GM12878 (cell line): ENCODE results near the gene SEPHS1. TPM values are rescaled to one million over a fixed set of nuclear protein-coding genes. Genes with fewer than 3 reads are reported as not detected.

Experiments used
- CEBPZ ChIP-seq: fragments of 150-350 bp; IDR thresholded peaks from 2 replicates; pipeline ENCODE4 v1.6.1; 2016; ENCODE audit warnings: low read depth, low read length
- CTCF ChIP-seq, 3 experiments: IDR thresholded peaks in 2 of 3; conservative IDR thresholded peaks in 1 of 3; 2 replicates each; pipeline ENCODE4 v1.5.1; 2011; ENCODE audit warnings: low read depth in 3 of 3, low read length in 3 of 3, mild to moderate bottlenecking in 3 of 3, control low read depth in 2 of 3, moderate library complexity in 2 of 3, inconsistent platforms in 1 of 3, mixed read lengths in 1 of 3; ENCODE audit not compliant: control insufficient read depth in 2 of 3, insufficient read depth in 1 of 3; ENCODE audit errors: extremely low read depth in 1 of 3
- HCFC1 ChIP-seq: fragments of 150-350 bp; IDR thresholded peaks from 2 replicates; pipeline ENCODE4 v1.6.1; 2014; ENCODE audit warnings: low read length
- HDAC6 ChIP-seq: fragments of 200-600 bp; sonication (generic); IDR thresholded peaks from one replicate; pipeline ENCODE4 v1.8.0; 2017; ENCODE audit warnings: antibody characterized with exemption; ENCODE audit not compliant: unreplicated experiment
- HDGF ChIP-seq: fragments of 450-650 bp; IDR thresholded peaks from 2 replicates; pipeline ENCODE4 v1.6.1; 2016; ENCODE audit warnings: antibody characterized with exemption
- IKZF1 ChIP-seq: fragments of 450-650 bp; conservative IDR thresholded peaks from 2 replicates; pipeline ENCODE4 v1.6.1; 2017; ENCODE audit warnings: antibody characterized with exemption, mild to moderate bottlenecking
- JUNB ChIP-seq: IDR thresholded peaks from 2 replicates; pipeline ENCODE4 v1.6.1; 2016; ENCODE audit warnings: antibody characterized with exemption, mild to moderate bottlenecking
- MTA3 ChIP-seq: IDR thresholded peaks from 2 replicates; pipeline ENCODE4 v1.6.1; 2012; ENCODE audit warnings: low read length, inconsistent platforms, borderline replicate concordance
- SMAD1 ChIP-seq: fragments of 450-650 bp; IDR thresholded peaks from 2 replicates; pipeline ENCODE4 v1.6.1; 2018; ENCODE audit warnings: mild to moderate bottlenecking, low read depth; ENCODE audit not compliant: partially characterized antibody
- TCF7 ChIP-seq: IDR thresholded peaks from 2 replicates; pipeline ENCODE4 v1.6.1; 2014; ENCODE audit warnings: antibody characterized with exemption, borderline replicate concordance
- YBX1 ChIP-seq: fragments of 450-650 bp; IDR thresholded peaks from 2 replicates; pipeline ENCODE4 v1.6.1; 2016; ENCODE audit warnings: antibody characterized with exemption
- ZBTB33 ChIP-seq: fragments of 450-650 bp; IDR thresholded peaks from 2 replicates; pipeline ENCODE4 v1.6.1; 2017; ENCODE audit warnings: mild to moderate bottlenecking
- ZBTB4 ChIP-seq: fragments of 450-650 bp; formaldehyde crosslinking; IDR thresholded peaks from 2 replicates; pipeline ENCODE4 v1.4.0; 2022; ENCODE audit warnings: mild to moderate bottlenecking, moderate library complexity
- ZNF24 ChIP-seq: fragments of 450-650 bp; IDR thresholded peaks from 2 replicates; pipeline ENCODE4 v1.6.1; 2017; ENCODE audit warnings: antibody characterized with exemption, mild to moderate bottlenecking
- ZNF687 ChIP-seq: fragments of 450-650 bp; IDR thresholded peaks from 2 replicates; pipeline ENCODE4 v1.6.1; 2017; ENCODE audit warnings: mild to moderate bottlenecking, moderate library complexity
- polyA plus RNA-seq, 11 experiments: library from polyadenylated mRNA; depleted of rRNA in 4 of 11; unstranded in 6 of 11; stranded (reverse) in 5 of 11; fragments of >200 nt; fragmentation: Nextera tagmentation in 4 of 11; fragmentation: Illumina TruSeq in 1 of 11; extraction: Ambion mirVana in 4 of 11; extraction: Trizol in 1 of 11; gene quantifications; 1 replicate in 1 of 11; 2 replicates in 10 of 11; pipeline versions ENCODE4 v1.2.1 to v1.2.3, GENCODE V29; 2011 to 2016; ENCODE audit warnings: inconsistent platforms in 2 of 11, missing spikeins in 2 of 11, low read depth in 1 of 11
- total RNA-seq, 4 experiments: library from RNA; depleted of rRNA in 3 of 4; stranded (reverse); fragments of >200 nt in 3 of 4; fragmentation: Illumina TruSeq in 1 of 4; extraction: Trizol in 1 of 4; gene quantifications; 2 replicates each; pipeline versions ENCODE4 v1.2.1 to v1.2.3, GENCODE V29; 2013 to 2021

SEPHS1 gene
- total and polyA plus RNA-seq, 10 of the 15 experiments (the other 5 are each of a cell fraction or from before 2014, with no cell fraction given) = 14.7 to 85.4 (median 48.5) TPM

- TF ChIP-seq ZBTB4 (CRISPR knock-in tag) (no peak), JUNB (no peak), ZBTB33 (no peak), ZNF687 (peak; percentile 53; the same call in 1 of the 2 replicates), SMAD1 (no peak), HCFC1 (peak; percentile 33; the same call in 1 of the 2 replicates), TCF7 (no peak), CTCF (IDR thresholded peaks at IDR 0.05 in 2 of 3, conservative IDR thresholded peaks at IDR 0.05 in 1 of 3; ENCODE audit: control insufficient read depth in 2 of 3, extremely low read depth in 1 of 3, insufficient read depth in 1 of 3, low read depth in 3 of 3, low read length in 3 of 3) (no peak), IKZF1 (peak; percentile 59), MTA3 (no peak), HDAC6 (no peak), CEBPZ (no peak), YBX1 (no peak), ZNF24 (0 out of 2 replicates have a peak, but pooled peaks have one; percentile 8), HDGF (no peak)
Measured at GRCh38 chr10:13347500-13348156, 465 bp downstream of the SEPHS1 start (continued).
